HEK293 (cell line): ENCODE results near the gene SLC4A8.

ENCODE experiments used
- ZBTB8A ChIP-seq: fragments of 450-650 bp; formaldehyde crosslinking; IDR thresholded peaks from 2 replicates; pipeline ENCODE4 v1.5.1; 2016; ENCODE audit warnings: missing biosample characterization, missing genetic modification characterization
- ZNF138 ChIP-seq: fragments of 450-650 bp; formaldehyde crosslinking; IDR thresholded peaks from 2 replicates; pipeline ENCODE4 v1.5.1; 2016; ENCODE audit warnings: missing biosample characterization, missing genetic modification characterization, borderline replicate concordance
- ZNF544 ChIP-seq: fragments of 450-650 bp; formaldehyde crosslinking; IDR thresholded peaks from 2 replicates; pipeline ENCODE4 v1.5.0; 2017; ENCODE audit warnings: missing biosample characterization, missing genetic modification characterization
- ZNF558 ChIP-seq: fragments of 450-650 bp; formaldehyde crosslinking; IDR thresholded peaks from 2 replicates; pipeline ENCODE4 v1.5.1; 2016; ENCODE audit warnings: missing biosample characterization, missing genetic modification characterization
- ZNF561 ChIP-seq: fragments of 450-650 bp; IDR thresholded peaks from 2 replicates; pipeline ENCODE4 v1.5.1; 2018; ENCODE audit warnings: missing biosample characterization, missing genetic modification characterization, borderline replicate concordance
- ZNF664 ChIP-seq: fragments of 450-650 bp; formaldehyde crosslinking; IDR thresholded peaks from 2 replicates; pipeline ENCODE4 v1.5.1; 2016; ENCODE audit warnings: missing biosample characterization, missing genetic modification characterization
- ZSCAN23 ChIP-seq: fragments of 450-650 bp; formaldehyde crosslinking; IDR thresholded peaks from 2 replicates; pipeline ENCODE4 v1.5.1; 2016; ENCODE audit warnings: missing biosample characterization, missing genetic modification characterization
- TF ChIP-seq, protein P1 (sequence below): fragments of 450-650 bp; formaldehyde crosslinking; IDR thresholded peaks from 2 replicates; pipeline ENCODE4 v1.5.1; 2016; ENCODE audit warnings: missing biosample characterization, missing genetic modification characterization
- TF ChIP-seq, protein P2 (sequence below): fragments of 450-650 bp; formaldehyde crosslinking; IDR thresholded peaks from 2 replicates; pipeline ENCODE4 v1.5.1; 2016; ENCODE audit warnings: missing biosample characterization, missing genetic modification characterization

DNA sequence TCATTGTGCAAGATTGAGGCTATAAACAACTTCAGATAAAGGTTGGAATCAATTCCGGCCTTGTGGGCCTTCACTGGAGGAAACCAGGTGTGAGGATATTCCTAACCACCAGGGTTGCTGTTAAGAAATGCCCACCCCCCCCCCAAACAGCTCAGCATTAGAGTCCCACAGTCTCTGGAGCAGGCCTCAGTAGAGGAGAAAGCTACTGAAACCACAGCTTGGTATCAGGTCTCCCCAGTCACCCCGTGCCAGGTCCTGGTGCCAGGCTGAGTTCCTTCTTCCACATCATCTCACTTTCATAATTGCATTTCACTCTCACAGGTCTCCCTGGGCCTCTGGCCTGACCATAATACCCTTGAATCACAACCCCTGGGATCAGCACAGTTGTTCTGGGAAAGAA, 45.9 kb upstream of the SLC4A8 start:
- TF ChIP-seq ZNF664 (tag by site-specific recombination) (no peak), ZBTB8A (no peak), ZNF544 (tag by site-specific recombination) (no peak), ZNF138 (tag by site-specific recombination) (no peak), ZSCAN23 (tag by site-specific recombination) (no peak), ZNF561 (tag by site-specific recombination) (no peak), ZNF558 (tag by site-specific recombination) (no peak)
- TF ChIP-seq, protein P1, sequence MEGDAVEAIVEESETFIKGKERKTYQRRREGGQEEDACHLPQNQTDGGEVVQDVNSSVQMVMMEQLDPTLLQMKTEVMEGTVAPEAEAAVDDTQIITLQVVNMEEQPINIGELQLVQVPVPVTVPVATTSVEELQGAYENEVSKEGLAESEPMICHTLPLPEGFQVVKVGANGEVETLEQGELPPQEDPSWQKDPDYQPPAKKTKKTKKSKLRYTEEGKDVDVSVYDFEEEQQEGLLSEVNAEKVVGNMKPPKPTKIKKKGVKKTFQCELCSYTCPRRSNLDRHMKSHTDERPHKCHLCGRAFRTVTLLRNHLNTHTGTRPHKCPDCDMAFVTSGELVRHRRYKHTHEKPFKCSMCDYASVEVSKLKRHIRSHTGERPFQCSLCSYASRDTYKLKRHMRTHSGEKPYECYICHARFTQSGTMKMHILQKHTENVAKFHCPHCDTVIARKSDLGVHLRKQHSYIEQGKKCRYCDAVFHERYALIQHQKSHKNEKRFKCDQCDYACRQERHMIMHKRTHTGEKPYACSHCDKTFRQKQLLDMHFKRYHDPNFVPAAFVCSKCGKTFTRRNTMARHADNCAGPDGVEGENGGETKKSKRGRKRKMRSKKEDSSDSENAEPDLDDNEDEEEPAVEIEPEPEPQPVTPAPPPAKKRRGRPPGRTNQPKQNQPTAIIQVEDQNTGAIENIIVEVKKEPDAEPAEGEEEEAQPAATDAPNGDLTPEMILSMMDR (tag by site-specific recombination), result no peak
- TF ChIP-seq, protein P2, sequence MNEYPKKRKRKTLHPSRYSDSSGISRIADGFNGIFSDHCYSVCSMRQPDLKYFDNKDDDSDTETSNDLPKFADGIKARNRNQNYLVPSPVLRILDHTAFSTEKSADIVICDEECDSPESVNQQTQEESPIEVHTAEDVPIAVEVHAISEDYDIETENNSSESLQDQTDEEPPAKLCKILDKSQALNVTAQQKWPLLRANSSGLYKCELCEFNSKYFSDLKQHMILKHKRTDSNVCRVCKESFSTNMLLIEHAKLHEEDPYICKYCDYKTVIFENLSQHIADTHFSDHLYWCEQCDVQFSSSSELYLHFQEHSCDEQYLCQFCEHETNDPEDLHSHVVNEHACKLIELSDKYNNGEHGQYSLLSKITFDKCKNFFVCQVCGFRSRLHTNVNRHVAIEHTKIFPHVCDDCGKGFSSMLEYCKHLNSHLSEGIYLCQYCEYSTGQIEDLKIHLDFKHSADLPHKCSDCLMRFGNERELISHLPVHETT (tag by site-specific recombination), result no peak
